ENCODE data around the gene TEX101.

GRCh38 chr19:43438291-43439031 is 23.8 kb downstream of the TEX101 start:
- no peak for TF ChIP-seq CTCF (IDR thresholded peaks at IDR 0.05)
- no peak for TF ChIP-seq POLR2A (IDR thresholded peaks at IDR 0.05)

All from adrenal gland (tissue), 5 donors.